ENCODE results near the gene ANXA6.

Gene ANXA6

DNA sequence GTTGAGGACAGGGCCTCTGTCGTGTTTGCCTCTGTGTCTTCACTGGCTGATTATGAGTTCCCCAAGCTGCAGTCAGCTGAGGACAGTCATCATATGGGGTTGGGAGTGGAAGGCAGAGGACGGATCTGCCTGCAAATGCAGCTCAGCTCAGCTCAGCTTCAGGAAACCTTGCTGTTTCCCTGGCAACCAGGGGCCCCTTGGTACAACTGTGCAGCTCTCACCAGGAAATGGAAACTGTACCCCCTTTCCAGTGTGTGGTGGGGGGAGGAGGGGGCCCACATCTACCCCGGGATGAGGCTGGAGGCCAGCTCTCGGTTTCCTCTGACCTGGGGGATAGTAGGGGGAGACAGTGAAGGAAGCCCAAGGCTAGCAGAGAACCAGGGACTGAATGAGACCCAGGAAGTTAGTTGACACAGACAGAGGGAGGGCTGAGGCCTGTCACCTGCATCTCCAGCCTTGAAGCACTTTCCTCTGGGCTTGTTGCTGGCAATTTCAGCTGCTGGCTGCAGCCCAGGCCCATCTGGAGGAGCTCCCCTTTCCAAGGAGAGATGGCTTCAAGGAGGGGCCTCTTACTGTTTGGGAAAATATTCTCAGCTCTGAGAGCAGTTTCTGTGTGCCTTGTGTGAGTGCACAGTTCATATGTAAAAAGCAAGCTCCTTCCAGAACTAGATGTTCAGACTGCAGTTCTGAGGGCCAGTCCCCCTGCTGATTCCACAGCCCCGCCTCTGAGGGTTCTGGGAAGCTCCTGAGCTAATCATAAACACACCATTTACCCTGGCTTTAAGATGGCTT, 6.9 kb downstream of the ANXA6 start:
- ATAC-seq (peak; percentile 73), DNase-seq (peak; percentile 47 to 74)
- H3K9me3 Mint-ChIP-seq, result no peaks in the 10 kb centered on the region
- peak overlapping the region; percentile 94 to 96 for H3K27ac Mint-ChIP-seq
- peak overlapping the region; percentile 74 to 82 for H3K4me3 Mint-ChIP-seq
- H3K27me3 Mint-ChIP-seq, result no peaks in the 10 kb centered on the region
- peaks cover 100% of the 10 kb centered on the region for H3K4me1 Mint-ChIP-seq

DNA sequence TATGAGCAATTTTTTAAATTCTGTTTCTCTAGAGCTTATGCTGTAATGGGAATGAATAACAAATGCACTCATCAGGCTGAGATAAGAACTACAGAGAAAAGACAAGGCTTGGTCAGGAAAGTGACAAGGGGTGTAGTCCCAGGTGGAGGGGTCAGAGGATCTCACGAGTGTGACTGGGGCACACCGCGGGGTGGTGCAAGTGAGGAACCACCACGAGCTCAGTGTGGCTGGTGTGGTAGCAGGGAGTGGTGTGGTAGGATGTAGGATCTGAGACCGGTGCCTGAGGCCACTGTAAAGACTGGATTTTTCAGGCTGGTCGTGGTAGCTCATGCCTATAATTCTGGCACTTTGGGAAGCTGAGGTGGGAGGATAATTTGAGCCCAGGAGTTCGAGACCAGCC, 9.0 kb downstream of the ANXA6 start:
- peaks cover 100% of the 10 kb centered on the region for H3K4me1 Mint-ChIP-seq
- ATAC-seq, result no peak
- no peaks in the 10 kb centered on the region for H3K27me3 Mint-ChIP-seq
- peak overlapping the region; percentile 41 to 50 for H3K4me3 Mint-ChIP-seq
- H3K27ac Mint-ChIP-seq, result peak overlapping the region; percentile 61 to 84
- no peak for DNase-seq
- H3K9me3 Mint-ChIP-seq, result no peaks in the 10 kb centered on the region

DNA sequence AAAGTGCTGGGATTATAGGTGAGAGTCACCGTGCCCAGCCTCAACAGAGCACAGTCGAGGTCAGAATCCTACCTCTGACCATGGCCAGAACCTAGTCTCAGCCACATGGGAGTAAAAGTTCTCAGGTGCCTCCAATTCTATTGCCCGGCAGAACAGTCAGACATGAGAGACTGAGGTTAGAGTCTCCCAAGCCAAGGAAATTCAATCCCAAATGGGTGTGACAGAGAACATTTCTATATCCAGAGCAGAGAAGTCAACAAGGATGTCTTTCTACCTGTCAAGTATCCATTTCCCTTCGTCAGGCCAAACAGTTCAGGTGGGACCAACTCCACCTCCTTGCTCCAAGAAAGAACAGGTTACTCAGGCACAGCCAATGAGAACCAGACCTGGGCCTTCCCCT, 10.5 kb downstream of the ANXA6 start:
- Mint-ChIP-seq H3K4me1 (peaks cover 100% of the 10 kb centered on the region), H3K27me3 (no peaks in the 10 kb centered on the region), H3K4me3 (no peak overlapping the region), H3K27ac (peak overlapping the region in 1 of 2 donors; percentile 54), H3K9me3 (no peaks in the 10 kb centered on the region)
- no peak for ATAC-seq
- DNase-seq, result no peak

DNA sequence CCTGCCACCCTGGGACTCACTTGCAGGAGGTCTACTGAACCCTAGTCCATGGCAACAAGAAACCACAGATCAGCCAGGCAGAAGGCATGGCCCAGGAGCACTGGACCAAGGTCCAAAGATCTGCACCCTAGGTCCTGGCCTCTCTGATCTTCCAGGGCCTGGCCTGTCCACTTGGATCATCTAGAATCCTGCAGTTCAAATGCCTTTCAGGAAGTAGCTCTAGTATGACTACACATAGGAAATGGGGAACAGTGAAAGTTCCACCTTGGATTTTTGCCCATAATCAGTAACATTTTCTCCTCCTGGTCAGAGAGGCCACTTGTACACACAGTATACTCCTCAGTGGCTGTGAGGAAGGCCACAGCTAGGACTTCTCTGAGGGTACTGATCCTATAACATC, 11.5 kb downstream of the ANXA6 start:
- no peaks in the 10 kb centered on the region for H3K9me3 Mint-ChIP-seq
- no peak for DNase-seq
- H3K4me3 Mint-ChIP-seq, result peak overlapping the region in 1 of 2 donors; percentile 29
- no peak for ATAC-seq
- peak overlapping the region in 1 of 2 donors; percentile 9 for H3K27ac Mint-ChIP-seq
- H3K27me3 Mint-ChIP-seq, result no peaks in the 10 kb centered on the region
- H3K4me1 Mint-ChIP-seq, result peaks cover 100% of the 10 kb centered on the region

DNA sequence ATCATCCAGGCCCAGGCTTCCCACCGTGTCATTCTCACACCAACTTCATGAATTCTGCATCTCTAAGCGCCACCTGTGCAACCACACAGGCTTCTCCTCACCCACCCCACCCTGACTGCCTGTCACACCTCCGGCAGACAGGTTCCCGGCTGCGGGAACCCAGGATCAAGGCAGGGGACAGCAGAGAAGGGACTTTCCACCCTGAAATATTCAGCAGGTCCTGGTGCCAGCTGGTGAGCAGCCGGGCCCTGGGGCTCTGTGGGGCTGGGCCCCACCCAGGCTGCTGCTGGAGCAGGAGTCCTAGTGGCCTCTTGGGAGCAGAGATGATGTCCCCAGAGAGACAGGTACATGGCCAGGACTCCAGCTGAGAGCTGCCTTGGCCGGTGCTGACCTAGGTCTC, 12.7 kb downstream of the ANXA6 start:
- Mint-ChIP-seq H3K27me3 (no peaks in the 10 kb centered on the region), H3K27ac (no peak overlapping the region), H3K9me3 (no peaks in the 10 kb centered on the region), H3K4me3 (peak overlapping the region in 1 of 2 donors; percentile 49), H3K4me1 (peaks cover 100% of the 10 kb centered on the region)
- ATAC-seq (no peak), DNase-seq (no peak)

DNA sequence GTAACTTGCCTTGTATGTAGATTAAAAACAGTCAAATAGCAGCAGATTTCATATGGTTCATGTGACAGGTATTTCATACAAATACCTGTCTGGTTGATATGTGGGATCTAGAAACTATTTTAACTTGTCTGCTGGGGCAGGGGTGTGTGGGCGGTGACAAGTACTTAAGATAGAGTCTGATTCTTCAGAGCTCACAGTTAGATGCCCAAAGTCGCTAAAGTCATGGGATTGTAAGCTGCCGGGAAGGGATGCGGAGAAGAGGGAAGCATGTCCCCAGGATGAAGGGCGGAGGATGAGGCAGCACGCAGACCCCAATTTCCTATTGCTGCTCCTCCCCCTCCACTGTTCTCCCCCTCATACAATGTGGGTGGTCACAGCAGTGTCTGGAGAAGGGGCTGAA, 13.3 kb downstream of the ANXA6 start:
- no peaks in the 10 kb centered on the region for H3K27me3 Mint-ChIP-seq
- no peaks in the 10 kb centered on the region for H3K9me3 Mint-ChIP-seq
- H3K4me1 Mint-ChIP-seq, result peaks cover 100% of the 10 kb centered on the region
- H3K27ac Mint-ChIP-seq, result no peak overlapping the region
- H3K4me3 Mint-ChIP-seq, result peak overlapping the region in 1 of 2 donors; percentile 44
- DNase-seq, result no peak
- no peak for ATAC-seq

DNA sequence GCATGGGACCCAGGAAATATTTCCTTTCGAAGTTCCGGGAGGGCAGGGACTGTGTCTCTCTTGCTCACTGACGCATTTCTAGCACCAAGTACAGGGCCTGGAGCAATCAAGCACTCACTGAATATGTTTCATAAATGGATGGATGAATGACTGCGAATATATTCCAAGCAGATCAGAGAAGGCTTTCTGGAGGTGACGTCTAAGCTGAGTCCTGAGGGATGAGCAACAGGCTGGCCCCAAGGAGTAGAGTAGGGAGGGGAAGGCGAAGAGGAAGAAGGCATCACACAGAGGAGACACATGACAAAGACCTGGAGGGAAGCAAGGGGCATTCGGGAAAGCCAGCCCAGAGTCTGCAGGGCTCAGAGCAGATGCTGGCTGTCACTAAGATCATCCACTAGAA, 13.9 kb downstream of the ANXA6 start:
- no peak for DNase-seq
- no peaks in the 10 kb centered on the region for H3K9me3 Mint-ChIP-seq
- no peak overlapping the region for H3K4me3 Mint-ChIP-seq
- H3K4me1 Mint-ChIP-seq, result peaks cover 100% of the 10 kb centered on the region
- ATAC-seq, result no peak
- H3K27ac Mint-ChIP-seq, result peak overlapping the region in 1 of 2 donors; percentile 70
- no peaks in the 10 kb centered on the region for H3K27me3 Mint-ChIP-seq

DNA sequence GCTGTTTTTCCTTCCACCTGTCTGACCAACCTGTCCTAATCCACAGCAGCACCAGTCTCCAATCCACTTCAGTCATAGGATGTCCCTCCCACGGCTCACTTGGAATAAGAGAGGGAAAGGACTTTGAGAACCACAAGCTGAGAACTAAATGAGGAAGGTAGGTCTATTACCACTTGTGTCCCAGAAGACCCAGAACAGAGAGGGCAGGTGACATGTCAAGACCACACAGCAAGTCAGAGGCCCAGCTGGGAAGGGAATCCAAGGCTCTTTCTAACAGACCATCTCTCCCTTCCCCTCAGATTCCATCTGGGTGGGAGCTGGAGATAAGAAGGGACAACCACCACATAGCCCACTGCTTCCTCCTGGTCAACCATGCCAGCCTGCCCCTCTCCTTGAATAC, 14.6 kb downstream of the ANXA6 start:
- DNase-seq (no peak), ATAC-seq (no peak)
- peaks cover 100% of the 10 kb centered on the region for H3K4me1 Mint-ChIP-seq
- no peak overlapping the region for H3K27ac Mint-ChIP-seq
- H3K9me3 Mint-ChIP-seq, result no peaks in the 10 kb centered on the region
- peak overlapping the region in 1 of 2 donors; percentile 2 for H3K4me3 Mint-ChIP-seq
- no peaks in the 10 kb centered on the region for H3K27me3 Mint-ChIP-seq

DNA sequence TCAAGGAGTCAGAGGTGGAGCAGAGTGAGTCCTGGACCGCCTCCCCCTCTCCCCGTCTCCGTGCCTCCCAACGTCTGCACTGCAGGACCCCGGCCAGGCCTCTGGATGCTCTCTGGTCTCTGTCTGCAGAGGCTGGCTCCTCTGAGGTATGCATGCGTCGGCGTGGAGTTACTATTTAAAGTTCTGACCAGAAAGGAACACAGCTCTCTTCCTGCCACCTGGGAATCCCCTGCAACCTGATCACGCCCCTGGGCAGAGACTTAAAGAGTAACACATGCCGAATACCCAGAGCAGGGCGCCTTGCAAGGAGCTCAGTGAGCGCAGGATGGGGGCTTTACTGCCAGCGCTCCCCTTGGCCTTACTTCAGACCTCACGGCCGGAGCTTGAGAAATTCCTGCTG, 16.0 kb downstream of the ANXA6 start:
- Mint-ChIP-seq H3K27me3 (no peaks in the 10 kb centered on the region), H3K9me3 (no peaks in the 10 kb centered on the region), H3K4me1 (peaks cover 98% of the 10 kb centered on the region), H3K4me3 (peak overlapping the region; percentile 85 to 88), H3K27ac (peak overlapping the region; percentile 90 to 91)
- ATAC-seq (peak; percentile 94), DNase-seq (peak; percentile 56 to 77)

DNA sequence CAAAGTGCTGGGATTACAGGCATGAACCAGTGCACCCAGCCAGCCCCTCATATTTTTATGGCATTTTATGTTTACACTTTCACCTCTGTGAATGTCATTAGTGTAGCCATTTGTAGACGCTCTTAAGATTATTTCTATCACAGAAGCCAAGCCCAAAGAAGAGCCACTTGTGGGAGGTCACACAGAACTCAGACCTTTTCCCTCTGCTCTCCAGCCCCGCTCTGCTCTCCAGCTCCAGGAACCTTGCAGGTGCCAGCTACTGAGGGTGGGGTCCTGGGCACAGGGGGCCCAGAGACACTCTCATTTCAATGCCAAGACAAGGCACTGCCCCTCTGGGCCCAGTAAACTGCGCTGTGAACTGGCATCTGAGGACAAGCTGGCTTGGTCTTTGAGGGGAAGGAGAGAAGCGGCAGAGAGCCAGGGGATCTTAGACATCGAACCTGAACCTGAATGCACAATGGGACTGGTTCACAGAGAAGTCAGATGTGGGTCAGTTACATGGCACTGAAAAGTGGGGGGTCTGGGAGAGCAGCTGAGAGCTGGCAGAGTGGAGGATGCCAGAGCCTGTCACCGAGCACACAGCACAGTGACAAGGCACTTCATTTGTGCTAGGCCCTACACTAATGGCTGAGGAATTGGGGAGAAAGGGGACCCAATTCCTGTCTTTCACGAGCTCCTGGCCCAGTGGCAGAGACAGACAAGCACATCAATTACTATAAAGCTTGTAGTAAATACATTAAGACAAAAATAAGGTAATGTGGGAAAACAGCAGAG, 16.7 kb downstream of the ANXA6 start:
- ATAC-seq (no peak), DNase-seq (no peak)
- no peaks in the 10 kb centered on the region for H3K9me3 Mint-ChIP-seq
- peak overlapping the region; percentile 85 to 88 for H3K4me3 Mint-ChIP-seq
- H3K4me1 Mint-ChIP-seq, result peaks cover 95% of the 10 kb centered on the region
- H3K27ac Mint-ChIP-seq, result peak overlapping the region; percentile 61 to 91
- no peaks in the 10 kb centered on the region for H3K27me3 Mint-ChIP-seq

DNA sequence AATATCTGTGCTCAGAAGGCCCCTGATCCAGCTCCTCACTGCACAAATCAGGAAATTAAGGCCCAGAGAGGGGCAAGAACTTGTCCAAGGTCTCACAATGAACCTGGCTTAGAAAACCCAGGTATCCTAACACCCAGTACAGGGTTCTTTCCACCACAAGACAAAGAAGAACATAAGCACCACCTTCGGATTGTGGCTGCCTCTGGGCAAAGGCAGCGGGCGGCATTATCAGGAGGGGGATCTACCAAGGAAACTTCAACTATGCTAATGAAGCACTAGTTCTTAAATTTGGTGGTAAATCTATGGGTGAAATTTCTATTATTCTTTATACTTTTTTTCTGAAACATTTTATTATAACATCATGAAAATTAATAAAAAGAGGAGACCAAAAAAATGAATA, 17.9 kb downstream of the ANXA6 start:
- DNase-seq (no peak), ATAC-seq (no peak)
- H3K4me3 Mint-ChIP-seq, result peak overlapping the region in 1 of 2 donors; percentile 40
- H3K27ac Mint-ChIP-seq, result peak overlapping the region in 1 of 2 donors; percentile 13
- peaks cover 93% of the 10 kb centered on the region for H3K4me1 Mint-ChIP-seq
- H3K9me3 Mint-ChIP-seq, result no peaks in the 10 kb centered on the region
- no peaks in the 10 kb centered on the region for H3K27me3 Mint-ChIP-seq

DNA sequence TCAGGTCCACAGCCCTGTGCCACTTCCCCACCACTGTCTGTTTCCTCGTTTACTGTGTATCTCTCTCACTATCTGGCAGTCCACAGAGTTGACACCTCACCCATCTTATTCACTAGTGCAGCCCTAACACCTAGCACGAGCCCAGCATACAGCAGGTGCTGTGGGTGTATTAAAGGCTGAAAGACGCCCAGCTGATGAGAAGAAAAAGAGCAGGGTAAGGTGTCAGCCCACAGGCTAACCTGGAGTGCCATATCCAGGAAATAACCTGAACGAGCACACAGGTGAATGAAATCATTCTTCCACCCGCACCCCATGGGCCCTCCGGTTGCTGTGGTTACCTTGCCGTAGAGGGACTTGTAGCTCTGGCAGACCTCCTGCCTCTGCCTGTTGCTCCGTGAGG, 18.6 kb downstream of the ANXA6 start:
- H3K4me3 Mint-ChIP-seq, result peak overlapping the region; percentile 13 to 40
- no peak for DNase-seq

DNA sequence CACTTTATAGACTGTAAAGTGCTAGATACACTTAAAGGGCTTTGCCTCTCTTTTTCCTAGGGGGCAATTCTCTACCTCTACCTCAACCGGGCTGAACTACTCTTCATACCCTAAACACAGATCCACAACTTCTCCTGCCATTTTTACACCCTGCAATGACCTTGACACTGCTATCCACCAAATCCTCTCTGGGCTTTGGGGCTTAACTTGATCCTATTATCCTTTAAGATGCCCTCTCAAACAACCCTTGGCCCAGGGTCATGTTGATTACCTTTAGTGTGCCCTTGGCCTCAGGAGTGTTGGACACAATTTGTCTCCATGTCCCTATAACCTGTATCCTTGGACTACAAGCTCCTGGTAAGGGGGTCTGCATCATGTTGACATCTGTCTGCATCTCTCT, 19.5 kb downstream of the ANXA6 start:
- Mint-ChIP-seq H3K9me3 (no peaks in the 10 kb centered on the region), H3K4me3 (no peak overlapping the region)

More for the DNA sequence above, 18.6 kb downstream of the ANXA6 start:
- no peaks in the 10 kb centered on the region for H3K9me3 Mint-ChIP-seq
- H3K27me3 Mint-ChIP-seq, result no peaks in the 10 kb centered on the region
- H3K4me1 Mint-ChIP-seq, result peaks cover 93% of the 10 kb centered on the region
- peak; percentile 15 for ATAC-seq
- H3K27ac Mint-ChIP-seq, result peak overlapping the region; percentile 13 to 83

DNA sequence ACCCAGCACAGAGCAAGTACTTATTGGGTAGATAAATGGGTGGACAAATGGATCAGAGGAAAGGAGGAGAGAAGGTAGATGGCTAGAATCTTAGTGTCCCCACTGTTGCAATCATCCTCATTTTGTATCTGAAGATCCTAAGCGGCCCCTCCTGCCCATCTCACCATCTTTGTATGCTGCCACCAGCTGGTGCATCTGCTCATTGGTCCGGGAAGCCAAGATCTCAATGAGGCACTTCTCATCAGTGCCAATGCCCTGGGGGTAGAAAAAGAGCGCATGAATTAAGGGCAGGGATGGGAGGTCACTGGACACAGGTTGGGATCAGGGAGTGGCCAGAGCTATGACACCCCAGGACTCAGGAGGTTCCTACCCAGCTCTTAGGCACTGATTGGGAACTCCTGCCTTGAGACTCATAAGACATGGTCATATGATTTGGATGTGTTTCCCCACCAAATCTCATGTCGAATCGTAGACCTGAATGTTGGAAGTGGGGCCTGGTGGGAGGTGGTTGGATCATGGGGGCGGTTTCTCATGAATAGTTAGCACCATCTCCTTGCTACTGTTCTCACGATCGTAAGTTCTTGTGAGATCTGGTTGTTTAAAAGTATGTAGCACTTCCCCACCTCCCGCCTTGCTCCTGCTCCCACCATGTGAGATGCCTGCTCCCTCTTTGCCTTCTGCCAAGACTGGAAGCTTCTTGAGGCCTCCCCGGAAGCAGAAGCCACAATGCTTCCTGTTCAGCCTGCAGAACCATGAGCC, 20.3 kb downstream of the ANXA6 start:
- ATAC-seq (no peak), DNase-seq (no peak)
- peaks cover 88% of the 10 kb centered on the region for H3K4me1 Mint-ChIP-seq
- no peaks in the 10 kb centered on the region for H3K9me3 Mint-ChIP-seq
- no peak overlapping the region for H3K4me3 Mint-ChIP-seq
- no peaks in the 10 kb centered on the region for H3K27me3 Mint-ChIP-seq
- peak overlapping the region; percentile 47 to 81 for H3K27ac Mint-ChIP-seq

More for the DNA sequence above, 19.5 kb downstream of the ANXA6 start:
- DNase-seq (no peak), ATAC-seq (no peak)
- Mint-ChIP-seq H3K27ac (peak overlapping the region in 1 of 2 donors; percentile 47), H3K27me3 (no peaks in the 10 kb centered on the region), H3K4me1 (peaks cover 88% of the 10 kb centered on the region)

DNA sequence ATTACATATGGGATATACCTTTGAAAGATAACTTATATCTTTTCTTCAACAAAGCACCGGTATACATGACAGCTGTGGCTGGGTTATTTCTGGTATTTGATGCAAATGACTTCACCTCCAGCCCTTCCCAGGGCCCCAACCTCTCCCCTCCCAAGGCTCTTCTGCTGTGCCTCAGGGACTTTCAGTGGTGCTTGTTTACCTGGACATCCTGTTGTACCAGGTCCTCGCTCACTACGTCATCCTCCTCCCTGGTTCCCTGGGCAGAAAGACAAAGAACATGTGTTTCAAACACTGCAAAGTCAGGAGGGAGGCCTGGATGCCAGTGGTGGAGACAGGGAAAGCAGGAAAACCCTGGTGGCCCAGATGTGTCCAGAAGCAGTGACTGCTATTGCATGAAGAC, 23.4 kb downstream of the ANXA6 start:
- Mint-ChIP-seq H3K27me3 (no peaks in the 10 kb centered on the region), H3K4me3 (no peak overlapping the region), H3K9me3 (no peaks in the 10 kb centered on the region), H3K27ac (peak overlapping the region in 1 of 2 donors; percentile 31), H3K4me1 (peaks cover 87% of the 10 kb centered on the region)
- no peak for ATAC-seq
- no peak for DNase-seq

Measured in stimulated activated naive CD8-positive, alpha-beta T cell treated with anti-CD3 and anti-CD28 coated beads, Interleukin-15, amount 100 ng/mL, for 72 hours (primary cell).